Hepatocyte (in vitro differentiated cells): ENCODE data around the gene KLC3. TPM values are rescaled to one million over a fixed set of nuclear protein-coding genes. Genes with fewer than 3 reads are reported as not detected.

Experiments used
- DNase-seq: peaks from one replicate; pipeline ENCODE4 v3.0.0-alpha.2; 2016; ENCODE audit warnings: low spot score
- H2AFZ ChIP-seq: fragments of 200-600 bp; sonication (generic); 2 replicates; pipeline ENCODE4 v1.6.0; 2016; ENCODE audit warnings: antibody characterized with exemption, mild to moderate bottlenecking
- H3K27ac ChIP-seq: fragments of 200-600 bp; sonication (generic); 2 replicates; pipeline ENCODE4 v1.5.1; 2016; ENCODE audit warnings: mild to moderate bottlenecking
- H3K27me3 ChIP-seq: fragments of 200-600 bp; sonication (generic); 2 replicates; pipeline ENCODE4 v1.6.1; 2016
- H3K36me3 ChIP-seq: fragments of 200-600 bp; sonication (generic); replicated peaks from 2 replicates; pipeline ENCODE4 v1.5.1; 2016; ENCODE audit warnings: low read depth; ENCODE audit not compliant: insufficient read depth
- H3K4me1 ChIP-seq: fragments of 200-600 bp; sonication (generic); 2 replicates; pipeline ENCODE4 v1.5.1; 2016; ENCODE audit warnings: mild to moderate bottlenecking, moderate library complexity; ENCODE audit not compliant: insufficient read depth
- H3K4me2 ChIP-seq: fragments of 200-600 bp; sonication (generic); 2 replicates; pipeline ENCODE4 v1.6.0; 2016
- H3K4me3 ChIP-seq: fragments of 200-600 bp; sonication (generic); 2 replicates; pipeline ENCODE4 v1.5.1; 2016; ENCODE audit warnings: mild to moderate bottlenecking
- H3K79me2 ChIP-seq: fragments of 200-600 bp; sonication (generic); 2 replicates; pipeline ENCODE4 v1.6.0; 2017; ENCODE audit warnings: mild to moderate bottlenecking
- H3K9me2 ChIP-seq: fragments of 200-600 bp; sonication (generic); replicated peaks from 2 replicates; pipeline ENCODE4 v1.6.0; 2017; ENCODE audit warnings: mild to moderate bottlenecking; ENCODE audit not compliant: insufficient read depth
- H3K9me3 ChIP-seq: fragments of 200-600 bp; sonication (generic); 2 replicates; pipeline ENCODE4 v1.5.1; 2016; ENCODE audit warnings: low read depth, mild to moderate bottlenecking
- H4K20me1 ChIP-seq: fragments of 200-600 bp; sonication (generic); 2 replicates; pipeline ENCODE4 v1.6.0; 2016; ENCODE audit warnings: mild to moderate bottlenecking; ENCODE audit not compliant: insufficient read depth, poor library complexity, severe bottlenecking
- EZH2 ChIP-seq: fragments of 200-600 bp; sonication (generic); IDR thresholded peaks from 2 replicates; pipeline ENCODE4 v1.6.1; 2016; ENCODE audit warnings: antibody characterized with exemption, mild to moderate bottlenecking, borderline replicate concordance
- EZH2phosphoT487 ChIP-seq: fragments of 200-600 bp; sonication (generic); IDR thresholded peaks from one replicate; pipeline ENCODE4 v1.6.1; 2018; ENCODE audit warnings: antibody characterized with exemption, mild to moderate bottlenecking, low read depth, moderate library complexity; ENCODE audit not compliant: unreplicated experiment, severe bottlenecking
- WGBS: methylation state at CpG from one replicate; pipeline ENCODE4 v1.1.6; 2016; ENCODE audit warnings: low lambda C conversion rate; ENCODE audit errors: missing lambda C conversion rate; 5-methylcytosine and 5-hydroxymethylcytosine counted together
- polyA plus RNA-seq: library from polyadenylated mRNA; unstranded; fragments of >200 nt; fragmentation: Nextera tagmentation; extraction: Ambion mirVana; gene quantifications from 2 replicates; pipeline ENCODE4 v1.2.1, GENCODE V29; 2016
- total RNA-seq: library from RNA; depleted of rRNA; stranded (reverse); fragments of >200 nt; gene quantifications from 2 replicates; pipeline ENCODE4 v1.2.3, GENCODE V29; 2014
- TF ChIP-seq, protein P1 (sequence below): fragments of 200-600 bp; sonication (generic); IDR thresholded peaks from 2 replicates; pipeline ENCODE4 v1.5.1; 2016; ENCODE audit warnings: antibody characterized with exemption, mild to moderate bottlenecking; ENCODE audit not compliant: poor library complexity

The KLC3 gene
- total and polyA plus RNA-seq, 2 experiments from 2014 or later, result 5.5 to 7.6 TPM

DNA sequence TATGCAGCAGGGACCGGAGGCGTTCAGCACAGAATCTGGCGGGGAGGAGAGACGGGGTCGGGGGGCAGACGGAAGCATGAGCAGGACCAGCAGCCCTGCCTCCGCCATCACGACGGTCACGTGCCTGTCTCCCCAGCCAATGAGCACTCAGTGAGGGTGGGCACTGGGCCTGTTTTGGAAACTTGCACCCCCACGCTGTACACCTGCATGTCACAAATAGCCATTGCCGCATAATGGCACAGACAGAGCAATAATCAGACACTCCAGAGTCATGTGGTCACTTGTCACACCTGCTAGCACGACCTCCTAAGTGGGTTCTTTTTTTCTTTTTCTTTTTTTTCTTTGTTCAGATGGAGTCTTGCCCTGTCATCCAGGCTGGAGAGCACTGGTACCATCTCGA, 21.1 kb downstream of the KLC3 start:
- no peaks in the 10 kb centered on the region for H3K36me3 ChIP-seq

GRCh38 chr19:45362291-45362690, 21.7 kb downstream of the KLC3 start:
- no peak overlapping the region for H3K4me3 ChIP-seq
- H3K4me2 ChIP-seq, result no peak overlapping the region
- H3K79me2 ChIP-seq, result no peaks in the 10 kb centered on the region
- H3K4me1 ChIP-seq, result no peaks in the 10 kb centered on the region
- H3K27ac ChIP-seq, result no peak overlapping the region
- no peaks in the 10 kb centered on the region for H3K36me3 ChIP-seq
- no peak for DNase-seq
- WGBS, result 92% methylated on average over 16 of the region's 16 CpGs
- H3K9me3 ChIP-seq, result no peaks in the 10 kb centered on the region
- no peak for TF ChIP-seq EZH2phosphoT487
- TF ChIP-seq EZH2, result no peak
- TF ChIP-seq, protein P1, sequence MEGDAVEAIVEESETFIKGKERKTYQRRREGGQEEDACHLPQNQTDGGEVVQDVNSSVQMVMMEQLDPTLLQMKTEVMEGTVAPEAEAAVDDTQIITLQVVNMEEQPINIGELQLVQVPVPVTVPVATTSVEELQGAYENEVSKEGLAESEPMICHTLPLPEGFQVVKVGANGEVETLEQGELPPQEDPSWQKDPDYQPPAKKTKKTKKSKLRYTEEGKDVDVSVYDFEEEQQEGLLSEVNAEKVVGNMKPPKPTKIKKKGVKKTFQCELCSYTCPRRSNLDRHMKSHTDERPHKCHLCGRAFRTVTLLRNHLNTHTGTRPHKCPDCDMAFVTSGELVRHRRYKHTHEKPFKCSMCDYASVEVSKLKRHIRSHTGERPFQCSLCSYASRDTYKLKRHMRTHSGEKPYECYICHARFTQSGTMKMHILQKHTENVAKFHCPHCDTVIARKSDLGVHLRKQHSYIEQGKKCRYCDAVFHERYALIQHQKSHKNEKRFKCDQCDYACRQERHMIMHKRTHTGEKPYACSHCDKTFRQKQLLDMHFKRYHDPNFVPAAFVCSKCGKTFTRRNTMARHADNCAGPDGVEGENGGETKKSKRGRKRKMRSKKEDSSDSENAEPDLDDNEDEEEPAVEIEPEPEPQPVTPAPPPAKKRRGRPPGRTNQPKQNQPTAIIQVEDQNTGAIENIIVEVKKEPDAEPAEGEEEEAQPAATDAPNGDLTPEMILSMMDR, result no peak
- H4K20me1 ChIP-seq, result no peaks in the 10 kb centered on the region
- H2AFZ ChIP-seq, result no peak overlapping the region
- no peaks in the 10 kb centered on the region for H3K27me3 ChIP-seq
- no peaks in the 10 kb centered on the region for H3K9me2 ChIP-seq

More for the DNA sequence above, 21.1 kb downstream of the KLC3 start:
- Histone ChIP-seq H2AFZ (no peak overlapping the region), H3K79me2 (no peaks in the 10 kb centered on the region), H4K20me1 (no peaks in the 10 kb centered on the region), H3K4me2 (no peak overlapping the region), H3K9me3 (no peaks in the 10 kb centered on the region), H3K27me3 (no peaks in the 10 kb centered on the region), H3K4me3 (no peak overlapping the region), H3K4me1 (no peaks in the 10 kb centered on the region), H3K27ac (no peak overlapping the region), H3K9me2 (no peaks in the 10 kb centered on the region)
- no peak for DNase-seq
- WGBS, result 95% methylated on average over 14 of the region's 14 CpGs
- TF ChIP-seq EZH2, result no peak
- no peak for TF ChIP-seq EZH2phosphoT487
- TF ChIP-seq, protein P1, result no peak

DNA sequence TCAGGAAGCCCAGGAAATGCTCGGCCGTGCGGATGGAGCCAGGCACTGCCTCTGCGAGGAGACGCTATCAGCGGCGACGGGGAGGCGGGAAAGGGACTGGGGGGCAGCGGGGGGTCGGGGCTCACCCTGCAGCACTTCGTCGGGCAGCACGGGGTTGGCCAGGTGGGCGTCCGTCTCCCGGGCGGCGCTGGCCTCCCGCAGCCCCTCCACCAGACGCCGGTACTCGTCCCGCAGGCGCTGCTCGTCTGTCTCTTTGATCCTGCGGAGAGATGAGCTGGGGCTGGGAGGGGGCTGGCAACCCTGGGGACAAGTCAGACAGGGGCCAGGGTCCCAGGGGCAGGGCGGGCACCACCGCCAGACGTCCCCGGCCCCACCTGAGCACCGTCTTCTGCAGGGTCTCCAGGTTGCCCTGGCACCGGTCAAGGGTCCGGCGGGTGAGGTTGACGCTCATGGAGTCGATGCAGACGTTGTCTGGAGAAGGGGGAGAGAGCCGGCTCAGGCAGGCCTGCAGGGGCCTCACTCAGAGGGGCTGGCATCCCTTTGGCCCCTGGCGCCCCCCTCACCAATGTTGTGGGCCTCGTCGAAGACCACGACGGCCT, 23.4 kb downstream of the KLC3 start:
- 98% methylated on average over 30 of the region's 44 CpGs for WGBS
- Histone ChIP-seq H4K20me1 (no peaks in the 10 kb centered on the region), H3K4me1 (no peaks in the 10 kb centered on the region), H3K9me2 (no peaks in the 10 kb centered on the region), H2AFZ (no peak overlapping the region), H3K79me2 (peaks cover 4% of the 10 kb centered on the region), H3K36me3 (no peaks in the 10 kb centered on the region), H3K27ac (no peak overlapping the region), H3K4me3 (no peak overlapping the region), H3K9me3 (no peaks in the 10 kb centered on the region), H3K27me3 (no peaks in the 10 kb centered on the region), H3K4me2 (no peak overlapping the region)
- no peak for TF ChIP-seq EZH2phosphoT487
- TF ChIP-seq, protein P1, result no peak
- TF ChIP-seq EZH2, result no peak
- no peak for DNase-seq

DNA sequence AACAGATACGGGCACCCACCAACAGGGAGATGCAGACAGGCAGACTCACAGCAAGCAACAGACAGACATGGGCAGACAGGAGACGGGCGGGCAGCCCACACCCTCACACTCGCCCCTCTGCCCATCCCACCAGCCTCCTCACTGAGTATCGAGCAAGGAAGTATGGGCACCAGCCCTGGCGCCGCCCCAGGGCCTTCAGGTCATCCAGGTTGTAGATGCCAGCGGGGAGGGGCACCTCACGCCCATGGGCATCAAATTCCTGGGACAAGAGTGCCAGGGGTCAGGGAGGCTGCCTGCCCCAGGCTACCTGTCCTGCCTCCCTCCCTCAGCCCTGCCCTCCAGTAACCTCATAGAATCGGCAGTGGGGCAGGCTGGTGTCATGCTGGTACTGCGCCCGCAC, 24.1 kb downstream of the KLC3 start:
- WGBS, result 95% methylated on average over 12 of the region's 12 CpGs
- DNase-seq, result no peak
- no peaks in the 10 kb centered on the region for H3K36me3 ChIP-seq
- H3K4me1 ChIP-seq, result no peaks in the 10 kb centered on the region
- no peak overlapping the region for H3K4me3 ChIP-seq
- no peak overlapping the region for H3K27ac ChIP-seq
- no peaks in the 10 kb centered on the region for H4K20me1 ChIP-seq
- no peaks in the 10 kb centered on the region for H3K27me3 ChIP-seq
- no peak overlapping the region for H2AFZ ChIP-seq
- H3K79me2 ChIP-seq, result peaks cover 9% of the 10 kb centered on the region
- H3K9me3 ChIP-seq, result no peaks in the 10 kb centered on the region
- H3K4me2 ChIP-seq, result no peak overlapping the region
- H3K9me2 ChIP-seq, result no peaks in the 10 kb centered on the region
- TF ChIP-seq EZH2phosphoT487 (no peak), EZH2 (no peak)
- TF ChIP-seq, protein P1, result no peak
